Measurements from ENCODE around the gene LCN10. TPM values are rescaled to one million over a fixed set of nuclear protein-coding genes. Genes with fewer than 3 reads are reported as not detected.
A peak's percentile ranks its signal among the peaks of the same experiment; 100 is the strongest.
"Not testable (repeated sequence)": the region's sequence is repeated elsewhere in the genome, so short reads cannot be mapped to it uniquely, and the experiment has no call there.

Gene LCN10
- total and polyA plus RNA-seq, 4 experiments from 2014 or later: 0.22 to 1.3 (median 0.70) TPM

DNA sequence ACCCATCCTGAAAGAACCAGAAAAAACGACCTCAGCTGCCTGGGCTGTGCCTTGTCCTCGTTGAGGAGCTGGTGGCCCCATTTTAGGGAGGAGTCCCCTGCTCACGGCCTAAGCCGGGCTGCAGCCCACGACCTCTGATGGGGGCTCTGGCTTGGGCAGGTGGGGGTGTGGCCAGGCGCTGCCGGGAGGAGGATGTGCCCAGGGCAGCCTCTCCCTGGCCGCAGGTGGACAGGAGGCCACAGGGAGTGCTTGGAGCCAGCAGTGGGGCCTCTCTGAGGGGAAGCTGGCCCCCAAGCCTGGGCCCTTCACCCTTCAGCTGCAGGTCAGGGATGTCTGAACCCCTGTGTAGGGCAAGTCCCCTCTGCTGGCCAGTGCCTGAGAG, 27.9 kb downstream of the LCN10 start:
- Mint-ChIP-seq H3K27me3 (peaks cover 9 to 18% of the 10 kb centered on the region in 2 donors), H3K27ac (no peak overlapping the region), H3K4me1 (peaks cover 0 to 5% (median 2%) of the 10 kb centered on the region in 4 donors), H3K36me3 (no peaks in the 10 kb centered on the region), H3K4me3 (no peak overlapping the region), H3K9me3 (no peaks in the 10 kb centered on the region)
- Histone ChIP-seq H3K4me3 (ENCODE audit: low read length in 2 of 2) (no peak overlapping the region), H3K27ac (ENCODE audit: low read depth, low read length) (no peak overlapping the region), H3K27me3 (ENCODE audit: insufficient read depth, low read length) (peaks cover 8% of the 10 kb centered on the region), H3K36me3 (ENCODE audit: insufficient read depth, low read length) (no peaks in the 10 kb centered on the region), H3K4me1 (ENCODE audit: insufficient read depth, low read length) (peaks cover 7% of the 10 kb centered on the region), H3K9me3 (ENCODE audit: control insufficient read depth in 1 of 2, low read length in 2 of 2) (no peaks in the 10 kb centered on the region)
- intact Hi-C loops (cut with micrococcal nuclease): no loop called here
- ChIA-PET CTCF (ENCODE audit: partially characterized antibody) (no interaction called here), POLR2A (ENCODE audit: partially characterized antibody) (interaction anchor here (4.8 kb wide), 1 partner anchor 13 kb away, joined by 25 read pairs; no protein-coding TSS in a partner anchor)
- DNase-seq: no peak

DNA sequence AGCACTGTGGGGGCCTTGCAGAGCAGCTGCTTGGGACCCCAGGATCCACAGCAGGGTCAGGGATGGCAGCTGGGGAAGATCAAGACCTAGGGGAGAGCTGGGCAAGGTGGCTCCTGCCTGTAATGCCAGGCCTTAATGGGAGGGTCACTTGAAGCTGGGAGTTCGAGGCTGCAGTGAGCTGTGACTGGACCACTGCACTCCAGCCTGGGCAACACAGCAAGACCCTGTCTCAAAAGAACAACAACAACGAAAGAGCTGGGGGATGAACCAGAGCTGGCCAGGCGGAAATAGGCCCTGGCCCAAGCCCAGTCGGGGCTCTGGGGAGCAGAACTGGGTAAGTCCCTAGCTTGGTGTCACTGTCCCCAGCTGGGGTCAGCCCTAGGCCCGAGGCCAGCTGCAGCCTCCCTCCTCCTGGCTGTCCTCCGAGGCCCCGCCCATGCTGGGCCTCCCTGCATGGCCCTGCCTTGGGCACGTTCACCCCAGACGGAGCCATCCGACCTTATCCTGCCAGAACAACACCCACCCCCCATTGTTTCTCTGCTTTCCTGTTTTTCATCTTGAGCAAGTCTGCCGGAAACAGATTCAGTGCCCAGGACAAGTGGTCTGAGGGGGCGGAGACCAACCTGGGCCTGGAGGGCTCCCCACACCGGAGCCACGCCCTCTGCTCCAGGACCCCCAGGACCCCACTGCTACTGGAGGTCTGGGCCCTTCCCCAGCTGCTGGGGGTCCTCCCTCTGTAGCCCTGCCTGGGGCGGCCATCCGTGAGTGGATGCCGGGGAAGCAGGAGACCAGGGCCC, 28.4 kb downstream of the LCN10 start:
- peaks cover 8% of the 10 kb centered on the region for H3K27me3 ChIP-seq (ENCODE audit: insufficient read depth, low read length)
- Mint-ChIP-seq H3K27me3 (peaks cover 9 to 18% of the 10 kb centered on the region in 2 donors), H3K4me1 (peaks cover 0 to 5% (median 2%) of the 10 kb centered on the region in 4 donors), H3K27ac (no peak overlapping the region), H3K4me3 (peak overlapping the region in 1 of 8 donors; percentile 21), H3K36me3 (no peaks in the 10 kb centered on the region), H3K9me3 (no peaks in the 10 kb centered on the region)
- H3K4me3 ChIP-seq (ENCODE audit: low read length in 2 of 2): no peak overlapping the region
- peaks cover 6% of the 10 kb centered on the region for H3K4me1 ChIP-seq (ENCODE audit: insufficient read depth, low read length)
- DNase-seq: no peak
- intact Hi-C loops (cut with micrococcal nuclease): no loop called here
- H3K9me3 ChIP-seq (ENCODE audit: control insufficient read depth in 1 of 2, low read length in 2 of 2): no peaks in the 10 kb centered on the region
- H3K36me3 ChIP-seq (ENCODE audit: insufficient read depth, low read length): no peaks in the 10 kb centered on the region
- no peak overlapping the region for H3K27ac ChIP-seq (ENCODE audit: low read depth, low read length)
- ChIA-PET POLR2A (ENCODE audit: partially characterized antibody) (interaction anchor here (1.2 to 4.8 kb wide), 2 partner anchors 11 to 14 kb away, joined by 3 to 25 read pairs; no protein-coding TSS in a partner anchor), CTCF (ENCODE audit: partially characterized antibody) (no interaction called here)

DNA sequence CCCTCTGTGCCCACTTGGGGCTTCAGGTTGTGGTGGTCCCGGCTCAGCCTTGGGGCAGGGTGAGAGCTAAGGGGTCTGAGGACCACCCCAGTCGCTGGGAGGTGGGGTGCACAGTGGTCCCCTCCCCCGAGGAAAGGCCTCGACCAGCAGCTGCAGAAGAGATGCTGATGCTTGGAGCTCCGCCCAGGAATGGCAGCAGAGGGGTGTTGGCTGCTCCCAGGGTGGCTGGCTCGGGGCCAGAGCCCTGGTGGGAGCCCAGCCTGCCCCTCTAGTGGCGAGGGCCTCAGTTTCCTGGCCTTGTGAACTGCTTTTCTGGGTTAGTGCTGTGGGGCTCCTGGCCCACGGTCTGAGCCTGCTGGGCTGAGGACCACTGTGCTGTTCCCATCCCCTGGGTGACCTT, 29.2 kb downstream of the LCN10 start:
- peaks cover 4% of the 10 kb centered on the region for H3K4me1 ChIP-seq (ENCODE audit: insufficient read depth, low read length)
- no peak for DNase-seq
- intact Hi-C loops (cut with micrococcal nuclease): no loop called here
- H3K4me3 ChIP-seq (ENCODE audit: low read length in 2 of 2): no peak overlapping the region
- H3K36me3 ChIP-seq (ENCODE audit: insufficient read depth, low read length): no peaks in the 10 kb centered on the region
- Mint-ChIP-seq H3K27me3 (peaks cover 9 to 18% of the 10 kb centered on the region in 2 donors), H3K4me3 (no peak overlapping the region), H3K27ac (no peak overlapping the region), H3K4me1 (peaks cover 0 to 5% (median 2%) of the 10 kb centered on the region in 4 donors), H3K36me3 (no peaks in the 10 kb centered on the region), H3K9me3 (no peaks in the 10 kb centered on the region)
- H3K9me3 ChIP-seq (ENCODE audit: control insufficient read depth in 1 of 2, low read length in 2 of 2): no peaks in the 10 kb centered on the region
- no peak overlapping the region for H3K27ac ChIP-seq (ENCODE audit: low read depth, low read length)
- peaks cover 8% of the 10 kb centered on the region for H3K27me3 ChIP-seq (ENCODE audit: insufficient read depth, low read length)
- ChIA-PET POLR2A (ENCODE audit: partially characterized antibody) (interaction anchor here (1.2 to 4.8 kb wide), 2 partner anchors 12 to 15 kb away, joined by 3 to 25 read pairs; no protein-coding TSS in a partner anchor), CTCF (ENCODE audit: partially characterized antibody) (no interaction called here)

DNA sequence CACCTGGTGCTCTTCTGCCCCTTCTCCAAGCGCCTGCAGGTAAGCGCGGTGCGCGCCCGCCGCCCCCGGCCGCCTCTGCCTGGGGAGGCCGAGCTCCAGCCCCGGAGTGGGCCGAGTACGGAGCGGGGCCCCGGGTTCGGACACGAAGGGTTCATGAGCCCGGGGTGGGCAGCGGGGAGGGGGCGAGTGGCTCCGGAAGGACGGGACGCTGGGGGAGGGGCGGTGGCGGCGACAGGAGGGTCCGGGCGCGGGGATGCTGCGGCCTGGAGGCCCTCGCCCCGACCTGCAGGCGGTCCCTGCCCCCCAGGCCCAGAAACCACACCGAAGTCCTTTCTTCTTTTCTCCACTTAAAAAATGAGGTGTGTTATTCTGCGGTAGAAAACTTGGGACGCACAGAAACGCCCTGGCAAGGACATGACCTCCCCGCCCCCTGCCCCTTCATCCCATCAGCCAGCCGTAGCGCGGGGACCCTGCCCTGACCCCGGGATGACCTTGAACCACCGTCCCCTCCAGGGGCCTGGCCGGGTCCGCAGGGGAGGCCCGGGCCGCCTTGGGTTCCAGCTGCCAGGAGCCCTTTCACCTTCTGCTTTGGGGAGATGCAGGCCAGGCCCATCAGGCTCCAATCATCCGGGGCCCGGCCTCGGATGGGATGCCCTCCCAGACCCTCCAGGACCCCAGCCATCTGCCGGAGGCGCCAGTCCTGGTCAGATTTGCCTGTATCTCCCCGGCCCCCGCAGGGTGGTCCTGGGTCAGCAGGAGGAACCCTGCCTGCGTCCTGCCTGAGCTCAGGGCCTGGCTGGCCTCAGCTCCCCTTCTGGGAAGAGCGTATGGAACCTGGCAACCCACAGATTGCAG, 29.8 kb downstream of the LCN10 start:
- intact Hi-C loops (cut with micrococcal nuclease): no loop called here
- no peaks in the 10 kb centered on the region for H3K36me3 ChIP-seq (ENCODE audit: insufficient read depth, low read length)
- ChIA-PET POLR2A (ENCODE audit: partially characterized antibody) (interaction anchor here (4.8 kb wide), 1 partner anchor 15 kb away, joined by 25 read pairs; no protein-coding TSS in a partner anchor), CTCF (ENCODE audit: partially characterized antibody) (no interaction called here)
- H3K4me1 ChIP-seq (ENCODE audit: insufficient read depth, low read length): peaks cover 4% of the 10 kb centered on the region
- Mint-ChIP-seq H3K4me3 (peak overlapping the region in 2 of 8 donors; percentile 21 to 48), H3K36me3 (no peaks in the 10 kb centered on the region), H3K27ac (no peak overlapping the region), H3K9me3 (no peaks in the 10 kb centered on the region), H3K4me1 (peaks cover 0 to 5% (median 2%) of the 10 kb centered on the region in 4 donors), H3K27me3 (peaks cover 9 to 18% of the 10 kb centered on the region in 2 donors)
- peaks cover 8% of the 10 kb centered on the region for H3K27me3 ChIP-seq (ENCODE audit: insufficient read depth, low read length)
- no peak for DNase-seq
- no peak overlapping the region for H3K4me3 ChIP-seq (ENCODE audit: low read length in 2 of 2)
- no peak overlapping the region for H3K27ac ChIP-seq (ENCODE audit: low read depth, low read length)
- H3K9me3 ChIP-seq (ENCODE audit: control insufficient read depth in 1 of 2, low read length in 2 of 2): no peaks in the 10 kb centered on the region

DNA sequence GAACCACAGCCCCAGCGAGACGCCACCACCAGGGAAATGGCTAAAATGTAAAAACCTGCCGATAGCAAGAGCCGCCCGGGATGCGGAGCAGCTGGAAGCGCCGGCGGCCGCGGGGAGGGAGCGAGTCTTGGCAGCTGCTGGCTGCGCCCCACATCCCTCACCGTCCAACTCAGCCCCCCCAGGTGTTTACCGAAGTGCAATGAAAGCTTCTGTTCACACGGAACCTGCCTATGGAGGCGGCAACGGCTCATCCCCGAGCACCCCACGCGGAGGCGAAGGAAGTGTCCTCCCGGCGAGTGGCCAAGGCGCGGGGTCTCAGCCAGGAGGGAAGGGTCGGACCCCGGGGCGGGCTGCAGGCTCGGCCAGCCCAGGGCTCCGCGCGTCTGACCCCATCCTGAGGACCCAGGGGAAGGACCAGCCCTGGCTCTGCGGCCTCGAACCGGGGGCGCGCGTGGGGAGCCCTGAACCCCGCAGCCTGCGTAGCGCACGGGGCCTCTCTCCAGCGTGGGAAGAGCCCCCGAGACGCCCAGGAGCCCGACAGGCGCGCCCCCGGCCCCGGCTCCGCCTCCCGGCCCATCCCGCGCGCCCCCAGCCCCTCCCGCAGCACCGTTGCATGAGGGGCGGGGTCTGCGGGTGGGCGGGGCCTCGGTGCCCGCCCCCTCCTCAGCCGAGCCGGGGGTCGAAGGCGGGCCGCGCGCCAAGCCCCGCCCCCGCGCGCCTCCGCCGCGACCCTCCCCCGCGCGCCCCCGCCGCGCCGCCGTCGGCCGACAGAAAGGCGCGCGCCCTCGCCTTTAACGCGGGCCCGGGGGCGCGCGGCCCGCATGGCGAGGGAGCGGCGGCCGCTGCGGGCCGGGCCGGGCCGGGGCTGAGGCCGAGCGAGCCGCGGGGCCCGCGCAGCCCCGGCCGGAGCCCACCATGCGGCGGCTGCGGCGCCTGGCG, 30.7 kb downstream of the LCN10 start, which contains the start of gene DIPK1B:
TSS of gene DIPK1B (plus strand) at position 822 of the 939 bp plus-strand sequence. CDS start at position 916, 94 bp downstream.
- Mint-ChIP-seq H3K27me3 (peaks cover 9 to 18% of the 10 kb centered on the region in 2 donors), H3K36me3 (no peaks in the 10 kb centered on the region), H3K9me3 (no peaks in the 10 kb centered on the region), H3K4me1 (peaks cover 0 to 5% (median 2%) of the 10 kb centered on the region in 4 donors), H3K27ac (peak within 1 kb of the TSS in 1 of 7 donors; percentile 51), H3K4me3 (peak within 1 kb of the TSS; percentile 59 to 78 (median 68))
- ChIA-PET CTCF (ENCODE audit: partially characterized antibody) (no interaction called here), POLR2A (ENCODE audit: partially characterized antibody) (interaction anchor here (4.8 kb wide), 1 partner anchor 16 kb away, joined by 25 read pairs; no protein-coding TSS in a partner anchor)
- Histone ChIP-seq H3K27me3 (ENCODE audit: insufficient read depth, low read length) (peaks cover 8% of the 10 kb centered on the region), H3K4me1 (ENCODE audit: insufficient read depth, low read length) (peaks cover 4% of the 10 kb centered on the region), H3K9me3 (ENCODE audit: control insufficient read depth in 1 of 2, low read length in 2 of 2) (no peaks in the 10 kb centered on the region), H3K36me3 (ENCODE audit: insufficient read depth, low read length) (no peaks in the 10 kb centered on the region), H3K27ac (ENCODE audit: low read depth, low read length) (no peak within 1 kb of the TSS), H3K4me3 (ENCODE audit: low read length in 2 of 2) (no peak within 1 kb of the TSS)
- DNase-seq: no peak
- intact Hi-C loops (cut with micrococcal nuclease): no loop called here

DNA sequence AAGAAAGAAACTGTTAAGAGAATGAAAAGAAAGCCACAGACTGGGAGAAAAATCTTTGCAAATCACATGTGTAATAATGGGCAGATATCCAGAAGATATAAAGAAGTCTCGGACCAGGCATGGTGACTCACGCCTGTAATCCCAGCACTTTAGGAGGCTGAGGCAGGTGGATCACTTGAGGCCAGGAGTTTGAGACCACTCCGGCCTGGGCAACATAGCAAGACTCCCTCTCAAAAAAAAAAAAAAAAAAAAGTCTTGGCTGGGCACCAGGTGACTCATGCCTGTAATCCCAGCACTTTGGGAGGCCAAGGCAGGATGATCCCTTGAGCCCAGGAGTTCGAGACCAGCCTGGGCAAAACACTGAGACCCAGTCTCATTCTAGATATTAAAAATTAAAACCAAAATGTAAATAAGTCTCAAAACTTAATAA, 31.5 kb downstream of the LCN10 start:
- not testable (repeated sequence) for H3K27ac ChIP-seq (ENCODE audit: low read depth, low read length)
- H3K27me3 Mint-ChIP-seq: peaks cover 9 to 18% of the 10 kb centered on the region in 2 donors

More for the DNA sequence above, 31.5 kb downstream of the LCN10 start:
- H3K9me3 ChIP-seq (ENCODE audit: control insufficient read depth in 1 of 2, low read length in 2 of 2); intact Hi-C loops (cut with micrococcal nuclease); H3K4me1 Mint-ChIP-seq; H3K36me3 ChIP-seq (ENCODE audit: insufficient read depth, low read length); H3K4me1 ChIP-seq (ENCODE audit: insufficient read depth, low read length); CTCF ChIA-PET (ENCODE audit: partially characterized antibody); H3K36me3 Mint-ChIP-seq; H3K4me3 ChIP-seq (ENCODE audit: low read length in 2 of 2); H3K9me3 Mint-ChIP-seq; DNase-seq; H3K27me3 ChIP-seq (ENCODE audit: insufficient read depth, low read length): not testable (repeated sequence)
- Mint-ChIP-seq H3K27ac (peak overlapping the region in 1 of 7 donors; percentile 51), H3K4me3 (peak overlapping the region in 7 of 8 donors; percentile 35 to 76 (median 63))
- POLR2A ChIA-PET (ENCODE audit: partially characterized antibody): interaction anchor here (4.8 kb wide), 1 partner anchor 17 kb away, joined by 25 read pairs; no protein-coding TSS in a partner anchor
